ENCODE measurements around the gene GPR84. TPM values are rescaled to one million over a fixed set of nuclear protein-coding genes. Genes with fewer than 3 reads are reported as not detected.

The GPR84 gene
- total RNA-seq, 1 donor from 2014 or later, result not detected

GRCh38 chr12:54372113-54372806, 8.0 kb upstream of the GPR84 start:
- peaks cover 32% of the 10 kb centered on the region for H3K4me1 Mint-ChIP-seq

GRCh38 chr12:54371328-54372112, 7.2 kb upstream of the GPR84 start:
- H3K27me3 Mint-ChIP-seq (ENCODE audit: low read depth), result peaks cover 5% of the 10 kb centered on the region
- no peaks in the 10 kb centered on the region for H3K36me3 Mint-ChIP-seq (ENCODE audit: low read depth)
- H3K4me3 Mint-ChIP-seq, result peak overlapping the region; percentile 56
- DNase-seq (ENCODE audit: low read depth, low spot score), result no peak
- peaks cover 32% of the 10 kb centered on the region for H3K4me1 Mint-ChIP-seq
- H3K27ac Mint-ChIP-seq (ENCODE audit: unreplicated experiment), result no peak overlapping the region
- TF ChIP-seq CTCF (conservative IDR thresholded peaks at IDR 0.05), result no peak
- no peaks in the 10 kb centered on the region for H3K9me3 Mint-ChIP-seq

More at GRCh38 chr12:54372113-54372806, 8.0 kb upstream of the GPR84 start:
- H3K4me3 Mint-ChIP-seq, result peak overlapping the region; percentile 25
- TF ChIP-seq CTCF (conservative IDR thresholded peaks at IDR 0.05), result no peak
- H3K27me3 Mint-ChIP-seq (ENCODE audit: low read depth), result peaks cover 5% of the 10 kb centered on the region
- H3K36me3 Mint-ChIP-seq (ENCODE audit: low read depth), result no peaks in the 10 kb centered on the region
- no peak for DNase-seq (ENCODE audit: low read depth, low spot score)
- H3K9me3 Mint-ChIP-seq, result no peaks in the 10 kb centered on the region
- no peak overlapping the region for H3K27ac Mint-ChIP-seq (ENCODE audit: unreplicated experiment)

GRCh38 chr12:54370171-54370730, 6.0 kb upstream of the GPR84 start:
- H3K27ac Mint-ChIP-seq (ENCODE audit: unreplicated experiment), result no peak overlapping the region
- peaks cover 32% of the 10 kb centered on the region for H3K4me1 Mint-ChIP-seq
- H3K36me3 Mint-ChIP-seq (ENCODE audit: low read depth), result no peaks in the 10 kb centered on the region
- peak; percentile 87 for DNase-seq (ENCODE audit: low read depth, low spot score)
- H3K9me3 Mint-ChIP-seq, result no peaks in the 10 kb centered on the region
- peak overlapping the region; percentile 62 for H3K4me3 Mint-ChIP-seq
- peak; percentile 93 for TF ChIP-seq CTCF (conservative IDR thresholded peaks at IDR 0.05)
- H3K27me3 Mint-ChIP-seq (ENCODE audit: low read depth), result peaks cover 5% of the 10 kb centered on the region

- no peak overlapping the region for H3K4me3 Mint-ChIP-seq
- no peaks in the 10 kb centered on the region for H3K36me3 Mint-ChIP-seq (ENCODE audit: low read depth)
- no peaks in the 10 kb centered on the region for H3K9me3 Mint-ChIP-seq
- no peak for DNase-seq (ENCODE audit: low read depth, low spot score)
- peaks cover 5% of the 10 kb centered on the region for H3K27me3 Mint-ChIP-seq (ENCODE audit: low read depth)
- TF ChIP-seq CTCF (conservative IDR thresholded peaks at IDR 0.05), result no peak
- H3K4me1 Mint-ChIP-seq, result peaks cover 32% of the 10 kb centered on the region
- no peak overlapping the region for H3K27ac Mint-ChIP-seq (ENCODE audit: unreplicated experiment)
Measured at GRCh38 chr12:54369597-54370131, 5.4 kb upstream of the GPR84 start.

- Mint-ChIP-seq H3K4me1 (peaks cover 32% of the 10 kb centered on the region), H3K27ac (ENCODE audit: unreplicated experiment) (no peak overlapping the region), H3K4me3 (peak overlapping the region; percentile 72), H3K36me3 (ENCODE audit: low read depth) (no peaks in the 10 kb centered on the region), H3K27me3 (ENCODE audit: low read depth) (peaks cover 5% of the 10 kb centered on the region), H3K9me3 (no peaks in the 10 kb centered on the region)
- peak; percentile 96 for DNase-seq (ENCODE audit: low read depth, low spot score)
- TF ChIP-seq CTCF (conservative IDR thresholded peaks at IDR 0.05), result peak; percentile 85
Measured at GRCh38 chr12:54368709-54369596, 4.7 kb upstream of the GPR84 start.
